Activated T-helper 1 cell treated with anti-CD3 and anti-CD28 coated beads, Interleukin-12 subunit alpha, Interleukin-12 subunit beta, Interleukin-2, Interleukin-4 antibody, amounts not matched to agents 30 ng/mL and 10 ng/mL and 1 ng/mL, durations not matched to agents 14 hours and 24 hours and 36 hours (primary cell): ENCODE measurements around the gene ZNF763. TPM values are rescaled to one million over a fixed set of nuclear protein-coding genes. Genes with fewer than 3 reads are reported as not detected.
"Not testable (repeated sequence)": the region's sequence is repeated elsewhere in the genome, so short reads cannot be mapped to it uniquely, and the experiment has no call there.

ENCODE experiments used
- DNase-seq: peaks from one replicate; pipeline ENCODE4 v3.0.0; 2021; ENCODE audit warnings: low spot score
- H3K27ac Mint-ChIP-seq: one replicate; pipeline ENCODE4 v1.8.0; 2021; ENCODE audit warnings: mild to moderate bottlenecking, mixed read lengths
- H3K27me3 Mint-ChIP-seq: one replicate; pipeline ENCODE4 v1.8.0; 2022; ENCODE audit warnings: mild to moderate bottlenecking, moderate library complexity, mixed read lengths; ENCODE audit not compliant: insufficient read depth
- H3K36me3 Mint-ChIP-seq: one replicate; pipeline ENCODE4 v1.8.0; 2021; ENCODE audit warnings: low read depth, mixed read lengths
- H3K4me1 Mint-ChIP-seq: one replicate; pipeline ENCODE4 v1.8.0; 2021; ENCODE audit warnings: low read depth, mixed read lengths
- H3K4me3 Mint-ChIP-seq: one replicate; pipeline ENCODE4 v1.8.0; 2021; ENCODE audit warnings: mild to moderate bottlenecking, moderate library complexity, mixed read lengths
- H3K9me3 Mint-ChIP-seq: one replicate; pipeline ENCODE4 v1.8.0; 2021; ENCODE audit warnings: mixed read lengths
- intact Hi-C: fragments of 100-400 bp; cut with micrococcal nuclease; formaldehyde crosslinking; loops from one replicate; pipeline ENCODE4 v1.15.1; 2024
- total RNA-seq: library from RNA; stranded (reverse); gene quantifications from 2 replicates; pipeline ENCODE4 v1.2.3, GENCODE V29; 2022

ZNF763 gene
- total RNA-seq, 1 donor from 2014 or later: 0.49 TPM

DNA sequence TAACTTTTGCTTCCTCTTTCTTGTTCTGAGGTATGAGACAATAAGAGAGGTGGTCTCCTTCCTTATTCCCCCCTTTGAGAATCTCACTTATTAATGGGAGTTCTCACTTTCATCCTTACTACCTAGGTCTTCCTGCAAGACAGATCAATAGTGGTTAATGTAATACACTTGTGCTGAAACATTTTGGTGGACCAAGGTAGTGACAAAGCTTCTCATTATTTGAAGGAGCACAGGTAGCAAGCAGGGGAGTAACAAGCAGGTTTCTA, 22.1 kb upstream of the ZNF763 start:
- DNase-seq: no peak
- Mint-ChIP-seq H3K36me3 (peaks cover 75% of the 10 kb centered on the region), H3K9me3 (peaks cover 83% of the 10 kb centered on the region), H3K4me1 (no peaks in the 10 kb centered on the region), H3K27me3 (no peaks in the 10 kb centered on the region), H3K27ac (no peak overlapping the region), H3K4me3 (no peak overlapping the region)
- intact Hi-C loops: no loop called here

- peaks cover 84% of the 10 kb centered on the region for H3K36me3 Mint-ChIP-seq
- H3K4me3 Mint-ChIP-seq: no peak overlapping the region
- peaks cover 91% of the 10 kb centered on the region for H3K9me3 Mint-ChIP-seq
- no peak for DNase-seq
- H3K27ac Mint-ChIP-seq: no peak overlapping the region
- no peaks in the 10 kb centered on the region for H3K4me1 Mint-ChIP-seq
- intact Hi-C loops: no loop called here
- no peaks in the 10 kb centered on the region for H3K27me3 Mint-ChIP-seq
Observed at GRCh38 chr19:11944656-11945055, 20.2 kb upstream of the ZNF763 start.

- no peaks in the 10 kb centered on the region for H3K4me1 Mint-ChIP-seq
- DNase-seq: no peak
- no peak overlapping the region for H3K27ac Mint-ChIP-seq
- H3K36me3 Mint-ChIP-seq: peaks cover 78% of the 10 kb centered on the region
- H3K4me3 Mint-ChIP-seq: no peak overlapping the region
- no peaks in the 10 kb centered on the region for H3K27me3 Mint-ChIP-seq
- H3K9me3 Mint-ChIP-seq: peaks cover 88% of the 10 kb centered on the region
- intact Hi-C loops: no loop called here
Observed at GRCh38 chr19:11948646-11949045, 16.2 kb upstream of the ZNF763 start.

GRCh38 chr19:11949201-11949600, 15.6 kb upstream of the ZNF763 start:
- Mint-ChIP-seq H3K27me3 (no peaks in the 10 kb centered on the region), H3K36me3 (peaks cover 72% of the 10 kb centered on the region), H3K4me1 (no peaks in the 10 kb centered on the region), H3K27ac (no peak overlapping the region), H3K9me3 (peaks cover 87% of the 10 kb centered on the region), H3K4me3 (no peak overlapping the region)
- intact Hi-C loops: no loop called here
- no peak for DNase-seq

- H3K4me3 Mint-ChIP-seq, intact Hi-C loops, DNase-seq, H3K4me1 Mint-ChIP-seq, H3K27ac Mint-ChIP-seq, H3K27me3 Mint-ChIP-seq: not testable (repeated sequence)
- Mint-ChIP-seq H3K36me3 (peaks cover 68% of the 10 kb centered on the region), H3K9me3 (peaks cover 83% of the 10 kb centered on the region)
Observed at GRCh38 chr19:11949614-11950080, 15.2 kb upstream of the ZNF763 start.

- no peak for DNase-seq
- H3K27me3 Mint-ChIP-seq: no peaks in the 10 kb centered on the region
- H3K27ac Mint-ChIP-seq: no peak overlapping the region
- peaks cover 79% of the 10 kb centered on the region for H3K9me3 Mint-ChIP-seq
- no peak overlapping the region for H3K4me3 Mint-ChIP-seq
- no peaks in the 10 kb centered on the region for H3K4me1 Mint-ChIP-seq
- intact Hi-C loops: no loop called here
- H3K36me3 Mint-ChIP-seq: peaks cover 64% of the 10 kb centered on the region
Observed at GRCh38 chr19:11950312-11950711, 14.5 kb upstream of the ZNF763 start.

- H3K9me3 Mint-ChIP-seq: peaks cover 32% of the 10 kb centered on the region
- peak; percentile 41 for DNase-seq
- intact Hi-C loops: loop anchor here (1.0 kb wide), 3 partner anchors 25 to 178 kb away; no protein-coding TSS in a partner anchor
- H3K27ac Mint-ChIP-seq: peak overlapping the region; percentile 14
- peak overlapping the region; percentile 81 for H3K4me3 Mint-ChIP-seq
- H3K27me3 Mint-ChIP-seq: no peaks in the 10 kb centered on the region
- peaks cover 20% of the 10 kb centered on the region for H3K4me1 Mint-ChIP-seq
- peaks cover 7% of the 10 kb centered on the region for H3K36me3 Mint-ChIP-seq
Observed at GRCh38 chr19:11963566-11964355, 1.1 kb upstream of the ZNF763 start.

GRCh38 chr19:11964496-11964857, 363 bp upstream of the ZNF763 start:
- intact Hi-C loops: loop anchor here (1.0 kb wide), 3 partner anchors 24 to 177 kb away; no protein-coding TSS in a partner anchor
- H3K4me3 Mint-ChIP-seq: peak overlapping the region; percentile 81
- H3K4me1 Mint-ChIP-seq: peaks cover 20% of the 10 kb centered on the region
- H3K36me3 Mint-ChIP-seq: peaks cover 7% of the 10 kb centered on the region
- H3K27ac Mint-ChIP-seq: peak overlapping the region; percentile 56
- H3K27me3 Mint-ChIP-seq: no peaks in the 10 kb centered on the region
- DNase-seq: no peak
- H3K9me3 Mint-ChIP-seq: peaks cover 29% of the 10 kb centered on the region

GRCh38 chr19:11970174-11970573, 5.3 kb downstream of the ZNF763 start:
- intact Hi-C loops: no loop called here
- Mint-ChIP-seq H3K9me3 (peaks cover 49% of the 10 kb centered on the region), H3K4me3 (no peak overlapping the region), H3K4me1 (peaks cover 8% of the 10 kb centered on the region), H3K36me3 (peaks cover 3% of the 10 kb centered on the region), H3K27me3 (no peaks in the 10 kb centered on the region), H3K27ac (no peak overlapping the region)
- no peak for DNase-seq

GRCh38 chr19:11971041-11971440, 6.2 kb downstream of the ZNF763 start:
- Mint-ChIP-seq H3K4me1 (peaks cover under 1% of the 10 kb centered on the region), H3K27me3 (no peaks in the 10 kb centered on the region), H3K9me3 (peaks cover 50% of the 10 kb centered on the region), H3K36me3 (peaks cover 3% of the 10 kb centered on the region), H3K27ac (no peak overlapping the region), H3K4me3 (no peak overlapping the region)
- intact Hi-C loops: no loop called here
- no peak for DNase-seq

DNA sequence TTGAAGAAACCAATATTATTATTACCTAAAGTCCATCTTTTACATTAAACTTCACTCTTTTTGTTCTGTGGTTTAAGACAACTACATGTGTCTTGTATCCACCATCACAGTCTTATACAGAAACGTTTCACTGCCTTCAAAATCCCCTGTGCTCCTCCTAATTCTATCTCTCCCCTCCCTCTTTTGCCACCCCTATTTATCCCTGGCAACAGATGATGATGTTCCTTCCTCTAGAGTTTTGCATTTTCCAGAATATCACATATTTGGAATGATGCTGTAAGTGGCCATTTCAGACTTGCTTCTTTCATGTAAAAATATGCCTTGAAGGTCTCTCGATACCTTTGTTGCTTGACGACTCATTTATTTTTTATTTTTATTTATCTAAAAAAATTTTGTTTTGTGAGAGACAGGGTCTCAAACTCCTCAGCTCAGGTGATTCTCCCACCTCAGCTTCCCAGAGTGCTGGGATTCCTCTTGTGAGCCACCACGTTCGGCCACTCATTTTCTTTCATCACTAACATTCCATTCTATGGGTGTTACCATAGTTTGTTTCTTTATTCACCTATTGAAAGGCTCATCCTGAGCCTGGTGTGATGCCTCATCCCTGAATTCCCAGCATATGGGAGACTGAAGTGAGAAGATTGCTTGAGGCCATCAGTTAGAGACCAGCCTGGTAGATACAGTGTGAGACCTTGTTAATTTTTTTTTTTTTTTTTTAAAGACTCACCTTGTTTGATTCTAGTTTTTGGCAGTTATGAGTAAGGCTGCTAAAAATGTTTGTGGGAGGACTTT, 8.4 kb downstream of the ZNF763 start:
- no peaks in the 10 kb centered on the region for H3K27me3 Mint-ChIP-seq
- H3K4me1 Mint-ChIP-seq: no peaks in the 10 kb centered on the region
- H3K27ac Mint-ChIP-seq: no peak overlapping the region
- H3K9me3 Mint-ChIP-seq: peaks cover 56% of the 10 kb centered on the region
- intact Hi-C loops: no loop called here
- H3K4me3 Mint-ChIP-seq: no peak overlapping the region
- H3K36me3 Mint-ChIP-seq: peaks cover 4% of the 10 kb centered on the region
- DNase-seq: no peak

GRCh38 chr19:11978492-11979100, 13.8 kb downstream of the ZNF763 start:
- Mint-ChIP-seq H3K27me3 (no peaks in the 10 kb centered on the region), H3K27ac (no peak overlapping the region), H3K4me1 (no peaks in the 10 kb centered on the region), H3K9me3 (peaks cover 77% of the 10 kb centered on the region), H3K36me3 (peaks cover 7% of the 10 kb centered on the region), H3K4me3 (no peak overlapping the region)
- no peak for DNase-seq
- intact Hi-C loops: no loop called here

DNA sequence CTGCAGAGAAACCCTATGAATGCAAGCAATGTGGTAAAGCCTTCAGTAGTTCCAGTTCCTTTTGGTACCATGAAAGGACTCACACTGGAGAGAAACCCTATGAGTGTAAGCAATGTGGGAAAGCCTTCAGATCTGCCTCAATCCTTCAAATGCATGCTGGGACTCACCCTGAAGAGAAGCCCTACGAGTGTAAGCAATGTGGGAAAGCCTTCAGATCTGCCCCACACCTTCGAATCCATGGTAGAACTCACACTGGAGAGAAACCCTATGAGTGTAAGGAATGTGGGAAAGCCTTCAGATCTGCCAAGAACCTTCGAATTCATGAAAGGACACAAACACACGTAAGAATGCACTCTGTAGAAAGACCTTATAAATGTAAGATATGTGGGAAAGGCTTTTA, 14.7 kb downstream of the ZNF763 start:
- Mint-ChIP-seq H3K9me3 (peaks cover 71% of the 10 kb centered on the region), H3K27me3 (no peaks in the 10 kb centered on the region), H3K27ac (no peak overlapping the region), H3K4me3 (no peak overlapping the region), H3K36me3 (peaks cover 7% of the 10 kb centered on the region), H3K4me1 (no peaks in the 10 kb centered on the region)
- no peak for DNase-seq
- intact Hi-C loops: no loop called here
